ENCODE data around the gene UBIAD1.
A peak's percentile ranks its signal among the peaks of the same experiment; 100 is the strongest.
"Not testable (repeated sequence)": the region's sequence is repeated elsewhere in the genome, so short reads cannot be mapped to it uniquely, and the experiment has no call there.

The UBIAD1 gene

GRCh38 chr1:11272832-11273594, at the start of gene UBIAD1:
TSS of gene UBIAD1 (plus strand) at chr1:11273198. CDS start at chr1:11273532, 334 bp downstream.
- peak; percentile 88 for DNase-seq (ENCODE audit: low spot score)

- DNase-seq (ENCODE audit: low spot score), result no peak
Measured at GRCh38 chr1:11227106-11228077, 45.6 kb upstream of the UBIAD1 start.

- DNase-seq (ENCODE audit: low spot score), result no peak
Measured at GRCh38 chr1:11229203-11229602, 43.8 kb upstream of the UBIAD1 start.

GRCh38 chr1:11233208-11233607, 39.8 kb upstream of the UBIAD1 start:
- no peak for DNase-seq (ENCODE audit: low spot score)

- DNase-seq (ENCODE audit: low spot score), result no peak
Measured at GRCh38 chr1:11237356-11237755, 35.6 kb upstream of the UBIAD1 start.

- DNase-seq (ENCODE audit: low spot score), result no peak
Measured at GRCh38 chr1:11238311-11238710, 34.7 kb upstream of the UBIAD1 start.

- DNase-seq (ENCODE audit: low spot score), result no peak
Measured at GRCh38 chr1:11245248-11245647, 27.8 kb upstream of the UBIAD1 start.

GRCh38 chr1:11245904-11246719, 26.9 kb upstream of the UBIAD1 start:
- DNase-seq (ENCODE audit: low spot score), result no peak

- no peak for DNase-seq (ENCODE audit: low spot score)
Measured at GRCh38 chr1:11248169-11248568, 24.8 kb upstream of the UBIAD1 start.

- no peak for DNase-seq (ENCODE audit: low spot score)
Measured at GRCh38 chr1:11252538-11252937, 20.5 kb upstream of the UBIAD1 start.

- DNase-seq (ENCODE audit: low spot score), result no peak
Measured at GRCh38 chr1:11253226-11253625, 19.8 kb upstream of the UBIAD1 start.

GRCh38 chr1:11256299-11256698, 16.7 kb upstream of the UBIAD1 start:
- no peak for DNase-seq (ENCODE audit: low spot score)

GRCh38 chr1:11262171-11263049, 10.6 kb upstream of the UBIAD1 start, which contains the start of gene MTOR:
TSS of gene MTOR (minus strand) at chr1:11262551. CDS start at chr1:11259409, 3,142 bp downstream.
- peak; percentile 100 for DNase-seq (ENCODE audit: low spot score)

GRCh38 chr1:11266268-11267074, 6.5 kb upstream of the UBIAD1 start:
- DNase-seq (ENCODE audit: low spot score), result no peak

- DNase-seq (ENCODE audit: low spot score), result not testable (repeated sequence)
Measured at GRCh38 chr1:11267350-11268337, 5.4 kb upstream of the UBIAD1 start.

GRCh38 chr1:11272544-11272831, 510 bp upstream of the UBIAD1 start:
- DNase-seq (ENCODE audit: low spot score), result no peak

- DNase-seq (ENCODE audit: low spot score), result no peak
Measured at GRCh38 chr1:11273595-11274234, 717 bp downstream of the UBIAD1 start.

- DNase-seq (ENCODE audit: low spot score), result no peak
Measured at GRCh38 chr1:11279152-11279551, 6.2 kb downstream of the UBIAD1 start.

- DNase-seq (ENCODE audit: low spot score), result no peak
Measured at GRCh38 chr1:11279630-11280029, 6.6 kb downstream of the UBIAD1 start.

All from globus pallidus (tissue), 1 donor.